CD1c-positive myeloid dendritic cell (primary cell): ENCODE data around the gene TECR.
"Not testable (repeated sequence)": the region's sequence is repeated elsewhere in the genome, so short reads cannot be mapped to it uniquely, and the experiment has no call there.

Experiments used
- DNase-seq: peaks from one replicate; pipeline ENCODE4 v3.0.0-alpha.2; 2016; ENCODE audit errors: extremely low spot score

TECR gene

GRCh38 chr19:14560776-14561108, 31.3 kb downstream of the TECR start:
- no peak for DNase-seq

GRCh38 chr19:14561249-14561648, 31.9 kb downstream of the TECR start:
- DNase-seq: no peak

- no peak for DNase-seq
Measured at GRCh38 chr19:14561847-14562351, 32.5 kb downstream of the TECR start.

- no peak for DNase-seq
Measured at GRCh38 chr19:14562660-14563589, 33.5 kb downstream of the TECR start.

GRCh38 chr19:14563590-14563926, 34.2 kb downstream of the TECR start:
- DNase-seq: no peak

GRCh38 chr19:14563989-14564651, 34.7 kb downstream of the TECR start:
- DNase-seq: peak; percentile 16

- not testable (repeated sequence) for DNase-seq
Measured at GRCh38 chr19:14564652-14565297, 35.4 kb downstream of the TECR start.

GRCh38 chr19:14565298-14565679, 35.9 kb downstream of the TECR start:
- DNase-seq: no peak

GRCh38 chr19:14565765-14566711, 36.6 kb downstream of the TECR start:
- no peak for DNase-seq

- DNase-seq: no peak
Measured at GRCh38 chr19:14566712-14567077, 37.3 kb downstream of the TECR start.

- DNase-seq: no peak
Measured at GRCh38 chr19:14567079-14567478, 37.7 kb downstream of the TECR start.

GRCh38 chr19:14570864-14571527, 41.6 kb downstream of the TECR start:
- no peak for DNase-seq

- peak; percentile 94 for DNase-seq
Measured at GRCh38 chr19:14571695-14572490, 42.5 kb downstream of the TECR start, which contains the start of gene NDUFB7. NDUFB7 (minus strand) TSS chr19:14572066; CDS start chr19:14572000, 66 bp downstream.

GRCh38 chr19:14575428-14575980, 46.1 kb downstream of the TECR start:
- no peak for DNase-seq

GRCh38 chr19:14576363-14576762, 47.0 kb downstream of the TECR start:
- DNase-seq: no peak

GRCh38 chr19:14577264-14577663, 47.9 kb downstream of the TECR start:
- DNase-seq: no peak

GRCh38 chr19:14577885-14578427, 48.6 kb downstream of the TECR start:
- DNase-seq: no peak

- DNase-seq: no peak
Measured at GRCh38 chr19:14580623-14581237, 51.3 kb downstream of the TECR start.

GRCh38 chr19:14582894-14583340, 53.5 kb downstream of the TECR start, which contains the start of gene CLEC17A:
CLEC17A (plus strand) TSS chr19:14583084; CDS start chr19:14583161, 77 bp downstream.
- peak; percentile 75 for DNase-seq
